ENCODE measurements around the gene SP140L.
"Not testable (repeated sequence)": the region's sequence is repeated elsewhere in the genome, so short reads cannot be mapped to it uniquely, and the experiment has no call there.

SP140L gene

DNA sequence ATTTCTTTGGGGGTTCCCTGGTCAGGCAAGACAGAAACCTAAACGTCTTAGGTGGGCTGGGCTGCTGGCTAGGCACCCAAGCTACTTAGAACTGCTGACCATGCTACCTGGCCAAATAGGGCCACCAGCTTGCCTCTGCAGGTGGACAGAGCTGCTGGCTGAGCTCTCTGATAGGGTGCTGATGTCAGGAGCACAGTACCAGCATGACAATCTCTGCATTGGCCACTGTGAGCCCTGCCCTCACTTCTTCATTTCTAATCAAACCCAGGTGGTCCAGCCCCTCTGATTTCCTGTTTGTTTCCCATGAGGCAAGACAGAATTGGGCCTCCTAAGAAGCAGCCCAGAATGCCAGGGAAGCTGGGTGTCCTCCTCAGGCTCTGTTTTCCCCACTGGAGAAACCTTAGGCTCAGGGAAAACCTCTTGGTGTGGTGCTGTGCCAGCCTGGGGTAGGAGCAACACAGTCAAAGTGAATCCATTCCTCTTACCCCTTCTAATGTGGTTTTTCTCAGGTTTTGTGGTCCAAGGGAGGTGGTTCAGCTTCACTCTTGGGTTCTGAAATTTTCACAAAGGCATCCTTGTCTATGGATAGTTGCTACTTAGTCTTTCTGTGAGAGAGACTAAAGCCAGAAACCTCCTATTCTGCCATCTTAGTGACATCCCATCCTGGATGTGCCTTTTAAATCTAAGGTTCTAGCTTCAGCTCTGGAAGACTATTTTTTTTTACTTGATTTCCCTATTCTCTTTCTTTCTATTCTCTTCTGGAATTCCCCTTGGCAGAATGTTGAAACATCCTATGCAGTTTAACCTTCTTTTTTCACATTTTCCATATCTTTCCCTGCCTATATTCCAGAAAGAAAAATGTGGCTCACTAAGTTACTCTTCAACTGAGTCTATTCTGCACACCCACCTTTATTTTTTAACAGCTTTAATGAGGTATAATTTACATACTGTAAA is 104.2 kb downstream of the SP140L start:
- Histone ChIP-seq H3K9ac (no peak overlapping the region), H3K9me3 (replicated peaks in 1 of 11) (peaks cover 45 to 87% (median 76%) of the 10 kb centered on the region in 11 experiments), H3K4me1 (peaks cover 0 to 35% (median 7%) of the 10 kb centered on the region in 10 experiments; a peak in 10 of 20 replicates), H3K36me3 (peaks cover 64 to 97% (median 79%) of the 10 kb centered on the region in 11 experiments), H3K4me3 (no peak overlapping the region), H3K27ac (peak overlapping the region in 3 of 11 experiments; percentile 11 to 31 (median 17); a peak in 2 of 22 replicates), H3K27me3 (no peaks in the 10 kb centered on the region), H4K20me1 (peaks cover 0 to 65% (median 13%) of the 10 kb centered on the region in 11 experiments; a peak in 11 of 22 replicates), H3K4me2 (peak overlapping the region in 6 of 11 experiments; percentile 5 to 83 (median 12); a peak in 8 of 22 replicates)
- TF ChIP-seq Cebpa-rat (IDR thresholded peaks at IDR 0.05): no peak

GRCh38 chr2:230434677-230435324 is 107.8 kb downstream of the SP140L start:
- H4K20me1 ChIP-seq: peaks cover 0 to 71% (median 13%) of the 10 kb centered on the region in 11 experiments; a peak in 11 of 22 replicates
- H3K27me3 ChIP-seq: no peaks in the 10 kb centered on the region
- no peak overlapping the region for H3K9ac ChIP-seq
- peaks cover 7 to 44% (median 14%) of the 10 kb centered on the region in 10 experiments; a peak in 18 of 20 replicates for H3K4me1 ChIP-seq
- H3K9me3 ChIP-seq (replicated peaks in 1 of 11): peaks cover 21 to 77% (median 64%) of the 10 kb centered on the region in 11 experiments
- no peak overlapping the region for H3K4me2 ChIP-seq
- H3K4me3 ChIP-seq: no peak overlapping the region
- peaks cover 42 to 85% (median 58%) of the 10 kb centered on the region in 11 experiments for H3K36me3 ChIP-seq
- no peak for TF ChIP-seq Cebpa-rat (IDR thresholded peaks at IDR 0.05)
- no peak overlapping the region for H3K27ac ChIP-seq

DNA sequence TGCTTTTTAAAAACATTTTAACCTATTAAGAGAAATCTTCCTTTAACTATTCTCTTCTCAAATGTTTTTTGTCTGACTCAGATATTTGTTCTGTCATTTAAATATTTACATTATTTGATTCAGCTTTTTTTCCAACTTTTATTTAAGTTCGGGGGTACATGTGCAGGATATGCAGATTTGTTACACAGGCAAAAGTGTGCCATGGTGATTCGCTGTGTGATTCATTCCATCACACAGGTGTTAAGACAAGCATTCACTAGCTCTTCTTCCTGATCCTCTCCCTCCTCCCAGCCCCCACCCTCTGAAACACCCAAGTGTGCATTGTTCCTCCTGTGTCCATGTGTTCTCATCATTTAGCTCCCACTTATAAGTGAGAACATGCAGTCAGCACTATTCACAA is 108.4 kb downstream of the SP140L start:
- Histone ChIP-seq H3K27ac (no peak overlapping the region), H3K4me1 (peaks cover 10 to 44% (median 15%) of the 10 kb centered on the region in 10 experiments; a peak in 18 of 20 replicates), H3K4me3 (no peak overlapping the region), H3K9me3 (replicated peaks in 1 of 11) (peaks cover 16 to 71% (median 58%) of the 10 kb centered on the region in 11 experiments), H3K4me2 (no peak overlapping the region), H3K27me3 (no peaks in the 10 kb centered on the region), H4K20me1 (peaks cover 0 to 67% (median 8%) of the 10 kb centered on the region in 11 experiments; a peak in 11 of 22 replicates), H3K36me3 (peaks cover 36 to 79% (median 52%) of the 10 kb centered on the region in 11 experiments), H3K9ac (no peak overlapping the region)
- TF ChIP-seq Cebpa-rat (IDR thresholded peaks at IDR 0.05): no peak

DNA sequence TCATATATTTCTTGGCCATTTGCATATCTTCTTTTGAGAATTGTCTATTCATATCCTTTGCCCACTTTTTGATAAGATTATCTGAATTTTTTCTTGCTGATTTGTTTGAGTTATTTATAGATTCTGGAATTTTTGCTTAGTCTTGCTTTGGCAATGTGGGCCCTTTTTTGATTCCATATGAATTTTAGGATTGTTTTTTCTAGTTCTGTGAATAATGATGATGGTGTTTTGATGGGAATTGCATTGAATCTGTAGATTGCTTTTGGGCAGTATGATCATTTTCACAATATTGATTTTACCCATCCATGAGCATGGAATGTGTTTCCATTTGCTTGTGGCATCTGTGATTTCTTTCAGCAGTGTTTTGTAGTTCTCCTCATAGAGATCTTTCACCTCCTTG is 112.1 kb downstream of the SP140L start:
- H3K27ac ChIP-seq: peak overlapping the region in 8 of 11 experiments; percentile 53 to 85 (median 76); a peak in 13 of 22 replicates
- H3K4me3 ChIP-seq: 0 out of 20 replicates have a peak overlapping the region, but pooled peaks of 1 of the 10 experiments have one; percentile 25
- H3K9ac ChIP-seq: peak overlapping the region in 2 of 11 experiments; percentile 58 to 70; a peak in 3 of 22 replicates
- H3K4me2 ChIP-seq: peak overlapping the region; percentile 7 to 78 (median 62); a peak in 16 of 22 replicates
- peaks cover 32 to 63% (median 43%) of the 10 kb centered on the region in 11 experiments for H3K36me3 ChIP-seq
- peaks cover 0 to 56% (median 0%) of the 10 kb centered on the region in 11 experiments; a peak in 6 of 22 replicates for H4K20me1 ChIP-seq
- H3K4me1 ChIP-seq: peaks cover 19 to 61% (median 26%) of the 10 kb centered on the region in 10 experiments; a peak in 19 of 20 replicates
- H3K9me3 ChIP-seq (replicated peaks in 1 of 11): peaks cover 16 to 40% (median 27%) of the 10 kb centered on the region in 11 experiments
- H3K27me3 ChIP-seq: not testable (repeated sequence)

DNA sequence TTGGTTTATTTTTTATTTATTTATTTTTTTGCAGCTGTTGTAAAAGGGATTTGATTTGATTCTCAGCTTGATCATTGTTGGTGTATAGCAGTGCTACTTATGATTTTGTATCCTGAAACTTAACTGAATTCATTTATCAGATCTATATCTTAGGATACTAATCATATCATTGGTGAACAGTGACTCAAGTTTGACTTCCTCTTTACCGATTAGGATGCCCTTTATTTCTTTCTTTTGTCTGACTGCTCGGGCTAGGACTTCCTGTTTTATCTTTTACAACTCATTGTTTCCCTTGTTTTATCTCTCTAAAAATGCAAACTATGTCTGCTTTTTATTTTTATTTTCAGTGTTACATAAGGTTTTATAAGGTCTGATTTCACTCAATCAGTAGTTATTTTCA is 112.6 kb downstream of the SP140L start:
- Histone ChIP-seq H4K20me1 (peaks cover 0 to 51% (median 0%) of the 10 kb centered on the region in 11 experiments; a peak in 6 of 22 replicates), H3K9ac (peak overlapping the region in 6 of 11 experiments; percentile 14 to 70 (median 59); a peak in 8 of 22 replicates), H3K4me1 (peaks cover 19 to 62% (median 26%) of the 10 kb centered on the region in 10 experiments; a peak in 19 of 20 replicates), H3K9me3 (replicated peaks in 1 of 11) (peaks cover 16 to 38% (median 27%) of the 10 kb centered on the region in 11 experiments), H3K4me3 (peak overlapping the region in 1 of 10 experiments; percentile 29; a peak in 2 of 20 replicates), H3K36me3 (peaks cover 37 to 64% (median 45%) of the 10 kb centered on the region in 11 experiments), H3K4me2 (peak overlapping the region; percentile 7 to 78 (median 64); a peak in 20 of 22 replicates), H3K27ac (peak overlapping the region; percentile 11 to 85 (median 63); a peak in 19 of 22 replicates), H3K27me3 (no peaks in the 10 kb centered on the region)
- TF ChIP-seq Cebpa-rat (IDR thresholded peaks at IDR 0.05): no peak

DNA sequence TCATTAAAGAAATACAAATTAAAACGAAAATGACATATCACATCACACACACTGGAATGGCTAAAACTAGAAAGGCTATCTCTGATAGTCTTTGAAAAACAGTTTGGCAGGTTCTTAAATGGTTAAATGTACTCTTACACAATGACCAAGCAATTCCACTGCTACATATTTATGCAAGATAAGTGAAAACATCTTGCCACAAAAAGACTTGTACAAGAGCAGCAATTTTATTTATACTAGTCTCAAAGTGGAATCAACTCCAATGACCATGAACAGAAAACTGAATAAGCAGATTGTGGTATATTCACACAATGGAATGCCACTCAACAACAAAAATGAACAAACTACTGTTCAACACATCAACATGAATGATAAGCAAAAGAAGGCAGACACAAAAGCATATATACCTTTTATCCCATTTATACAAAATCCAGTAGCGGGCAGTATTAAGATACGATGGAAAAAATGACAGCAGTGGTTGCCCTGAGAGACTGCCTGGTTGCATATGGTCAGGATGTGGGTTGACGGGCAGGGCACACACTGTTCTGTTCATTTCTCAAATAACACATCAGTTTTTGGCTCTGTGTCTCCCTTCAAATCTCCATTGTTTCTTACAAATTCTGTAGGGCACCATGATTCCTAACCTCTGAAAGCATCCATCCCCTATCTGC is 114.4 kb downstream of the SP140L start:
- no peaks in the 10 kb centered on the region for H3K27me3 ChIP-seq
- H3K4me2 ChIP-seq: peak overlapping the region; percentile 30 to 80 (median 49); a peak in 21 of 22 replicates
- peak overlapping the region in 9 of 11 experiments; percentile 30 to 82 (median 64); a peak in 19 of 22 replicates for H3K27ac ChIP-seq
- peak overlapping the region in 1 of 10 experiments; percentile 8; a peak in 2 of 20 replicates for H3K4me3 ChIP-seq
- TF ChIP-seq Cebpa-rat (IDR thresholded peaks at IDR 0.05): no peak
- peak overlapping the region in 7 of 11 experiments; percentile 20 to 58 (median 41); a peak in 8 of 22 replicates for H3K9ac ChIP-seq
- peaks cover 19 to 77% (median 26%) of the 10 kb centered on the region in 10 experiments; a peak in 19 of 20 replicates for H3K4me1 ChIP-seq
- peaks cover 46 to 65% (median 49%) of the 10 kb centered on the region in 11 experiments for H3K36me3 ChIP-seq
- peaks cover 6 to 23% (median 17%) of the 10 kb centered on the region in 11 experiments for H3K9me3 ChIP-seq (replicated peaks in 1 of 11)
- H4K20me1 ChIP-seq: peaks cover 0 to 39% (median 0%) of the 10 kb centered on the region in 11 experiments; a peak in 3 of 22 replicates

- H3K9me3 ChIP-seq (replicated peaks in 1 of 11): peaks cover 0 to 17% (median 7%) of the 10 kb centered on the region in 11 experiments; a peak in 10 of 22 replicates
- no peak for TF ChIP-seq Cebpa-rat (IDR thresholded peaks at IDR 0.05)
- peaks cover 57 to 66% (median 61%) of the 10 kb centered on the region in 11 experiments for H3K36me3 ChIP-seq
- no peaks in the 10 kb centered on the region for H3K27me3 ChIP-seq
- peak overlapping the region in 3 of 11 experiments; percentile 2 to 82 (median 27); a peak in 4 of 22 replicates for H3K27ac ChIP-seq
- H3K9ac ChIP-seq: no peak overlapping the region
- peaks cover 0 to 35% (median 0%) of the 10 kb centered on the region in 11 experiments; a peak in 2 of 22 replicates for H4K20me1 ChIP-seq
- H3K4me2 ChIP-seq: peak overlapping the region in 5 of 11 experiments; percentile 43 to 80 (median 76); a peak in 10 of 22 replicates
- no peak overlapping the region for H3K4me3 ChIP-seq
- H3K4me1 ChIP-seq: peaks cover 32 to 99% (median 44%) of the 10 kb centered on the region in 10 experiments
Measured at GRCh38 chr2:230443541-230443940, 116.5 kb downstream of the SP140L start.
